GM23338 (cell line): ENCODE measurements around the gene ECHDC3. TPM values are rescaled to one million over a fixed set of nuclear protein-coding genes. Genes with fewer than 3 reads are reported as not detected.

Experiments used
- ATAC-seq: fragments of 200-7000 bp; cut with Tn5 transposase; 3 replicates; pipeline ENCODE4 v1.9.1; 2020
- DNase-seq: peaks from one replicate; pipeline ENCODE4 v3.0.0-alpha.2; 2015; ENCODE audit warnings: low spot score
- H2AFZ ChIP-seq: fragments of 200-600 bp; sonication (generic); 2 replicates; pipeline ENCODE4 v1.8.0; 2016; ENCODE audit warnings: antibody characterized with exemption, mild to moderate bottlenecking, moderate library complexity
- H3F3A ChIP-seq: fragments of 200-600 bp; sonication (generic); replicated peaks from 2 replicates; pipeline ENCODE4 v1.8.0; 2017; ENCODE audit warnings: antibody characterized with exemption, mixed run types, low read depth
- H3K27ac ChIP-seq: fragments of 200-600 bp; sonication (generic); 2 replicates; pipeline ENCODE4 v1.6.1; 2016; ENCODE audit warnings: low read depth
- H3K27me3 ChIP-seq: fragments of 200-600 bp; sonication (generic); 2 replicates; pipeline ENCODE4 v1.8.0; 2016; ENCODE audit warnings: mild to moderate bottlenecking, mixed run types, moderate library complexity; ENCODE audit not compliant: insufficient read depth
- H3K36me3 ChIP-seq: fragments of 200-600 bp; sonication (generic); 2 replicates; pipeline ENCODE4 v1.8.0; 2016; ENCODE audit warnings: mild to moderate bottlenecking; ENCODE audit not compliant: insufficient read depth
- H3K4me1 ChIP-seq: fragments of 200-600 bp; sonication (generic); 2 replicates; pipeline ENCODE4 v1.8.0; 2016; ENCODE audit warnings: mild to moderate bottlenecking, moderate library complexity; ENCODE audit not compliant: insufficient read depth
- H3K4me2 ChIP-seq: fragments of 200-600 bp; sonication (generic); 2 replicates; pipeline ENCODE4 v1.7.1; 2017; ENCODE audit warnings: mixed run types
- H3K4me3 ChIP-seq: fragments of 200-600 bp; sonication (generic); 2 replicates; pipeline ENCODE4 v1.6.1; 2016; ENCODE audit warnings: mixed run types
- H3K79me2 ChIP-seq: fragments of 200-600 bp; sonication (generic); replicated peaks from 2 replicates; pipeline ENCODE4 v1.8.0; 2017; ENCODE audit warnings: mild to moderate bottlenecking; ENCODE audit not compliant: insufficient read depth
- H3K9me2 ChIP-seq: fragments of 200-600 bp; sonication (generic); 2 replicates; pipeline ENCODE4 v1.8.0; 2017; ENCODE audit not compliant: insufficient read depth
- H4K20me1 ChIP-seq: fragments of 200-600 bp; sonication (generic); replicated peaks from 2 replicates; pipeline ENCODE4 v1.8.0; 2017; ENCODE audit warnings: mild to moderate bottlenecking; ENCODE audit not compliant: insufficient read depth
- H3K27ac Mint-ChIP-seq: 2 replicates; pipeline ENCODE4 v1.8.0; 2020; ENCODE audit warnings: inconsistent platforms, mild to moderate bottlenecking, moderate library complexity, mixed read lengths
- H3K27me3 Mint-ChIP-seq: 3 replicates; pipeline ENCODE4 v1.8.0; 2022; ENCODE audit warnings: low read depth, mild to moderate bottlenecking, moderate library complexity, mixed read lengths, inconsistent platforms; ENCODE audit not compliant: insufficient read depth, poor library complexity
- H3K36me3 Mint-ChIP-seq: 3 replicates; pipeline ENCODE4 v1.8.0; 2021; ENCODE audit warnings: low read depth, mild to moderate bottlenecking, inconsistent platforms, moderate library complexity, mixed read lengths
- H3K4me1 Mint-ChIP-seq: 3 replicates; pipeline ENCODE4 v1.8.0; 2020; ENCODE audit warnings: mild to moderate bottlenecking, inconsistent platforms, mixed read lengths
- H3K4me3 Mint-ChIP-seq: 3 replicates; pipeline ENCODE4 v1.8.0; 2021; ENCODE audit warnings: moderate library complexity, mild to moderate bottlenecking, inconsistent platforms, mixed read lengths
- H3K9me3 Mint-ChIP-seq: 3 replicates; pipeline ENCODE4 v1.8.0; 2020; ENCODE audit warnings: moderate library complexity, mild to moderate bottlenecking, inconsistent platforms, mixed read lengths
- CREB1 ChIP-seq: fragments of 250-450 bp; sonication (Bioruptor Pico); IDR thresholded peaks from 2 replicates; pipeline ENCODE4 v1.5.0; 2020; ENCODE audit warnings: low read depth, mild to moderate bottlenecking, moderate library complexity
- EZH2 ChIP-seq: fragments of 200-600 bp; sonication (generic); IDR thresholded peaks from one replicate; pipeline ENCODE4 v1.8.0; 2017; ENCODE audit warnings: antibody characterized with exemption, mild to moderate bottlenecking, low read depth; ENCODE audit not compliant: unreplicated experiment
- JUNB ChIP-seq: IDR thresholded peaks from one replicate; pipeline ENCODE4 v1.6.1; 2016; ENCODE audit warnings: antibody characterized with exemption; ENCODE audit not compliant: unreplicated experiment
- POLR2AphosphoS5 ChIP-seq: IDR thresholded peaks from 2 replicates; pipeline ENCODE4 v1.6.1; 2016; ENCODE audit warnings: antibody characterized with exemption, low read depth
- STAT1 ChIP-seq: IDR thresholded peaks from one replicate; pipeline ENCODE4 v1.6.1; 2016; ENCODE audit warnings: antibody characterized with exemption; ENCODE audit not compliant: unreplicated experiment
- ZNF331 ChIP-seq: fragments of 250-450 bp; sonication (Bioruptor Pico); IDR thresholded peaks from 2 replicates; pipeline ENCODE4 v1.5.0; 2020; ENCODE audit warnings: low read depth, mild to moderate bottlenecking, moderate library complexity
- polyA plus RNA-seq: library from polyadenylated mRNA; unstranded; fragments of >200 nt; fragmentation: Nextera tagmentation; extraction: Ambion mirVana; gene quantifications from 2 replicates; pipeline ENCODE4 v1.2.1, GENCODE V29; 2016
- total RNA-seq: library from RNA; depleted of rRNA; stranded (reverse); fragments of >200 nt; shearing (Covaris generic); gene quantifications from 2 replicates; pipeline ENCODE4 v1.2.3, GENCODE V29; 2014
- TF ChIP-seq, protein P1 (sequence below): IDR thresholded peaks from 2 replicates; pipeline ENCODE4 v1.6.1; 2016; ENCODE audit warnings: antibody characterized with exemption
- TF ChIP-seq, protein P2 (sequence below): IDR thresholded peaks from one replicate; pipeline ENCODE4 v1.6.1; 2018; ENCODE audit warnings: antibody characterized with exemption; ENCODE audit not compliant: unreplicated experiment
- TF ChIP-seq, protein P3 (sequence below), 2 experiments: fragments of 200-600 bp in 1 of 2; sonication (generic) in 1 of 2; conservative IDR thresholded peaks; 2 replicates each; pipeline versions ENCODE4 v1.5.1 to v1.6.1; 2016 to 2017; ENCODE audit warnings: antibody characterized with exemption in 2 of 2, low read depth in 2 of 2, mild to moderate bottlenecking in 2 of 2, moderate library complexity in 1 of 2

The ECHDC3 gene
- total and polyA plus RNA-seq, 2 experiments from 2014 or later, result 16.3 to 50.1 TPM

- DNase-seq (no peak), ATAC-seq (no peak)
- Histone ChIP-seq H3K27ac (no peak overlapping the region), H2AFZ (0 out of 2 replicates have a peak overlapping the region, but pooled peaks have one; percentile 74), H3K4me3 (no peak overlapping the region), H3K79me2 (no peaks in the 10 kb centered on the region), H3K36me3 (no peaks in the 10 kb centered on the region), H4K20me1 (no peaks in the 10 kb centered on the region), H3K9me2 (no peaks in the 10 kb centered on the region; the same call in 1 of the 2 replicates), H3K27me3 (no peaks in the 10 kb centered on the region), H3K4me2 (no peak overlapping the region), H3K4me1 (no peaks in the 10 kb centered on the region), H3F3A (no peaks in the 10 kb centered on the region)
- no peak for TF ChIP-seq POLR2AphosphoS5
- TF ChIP-seq, protein P1, sequence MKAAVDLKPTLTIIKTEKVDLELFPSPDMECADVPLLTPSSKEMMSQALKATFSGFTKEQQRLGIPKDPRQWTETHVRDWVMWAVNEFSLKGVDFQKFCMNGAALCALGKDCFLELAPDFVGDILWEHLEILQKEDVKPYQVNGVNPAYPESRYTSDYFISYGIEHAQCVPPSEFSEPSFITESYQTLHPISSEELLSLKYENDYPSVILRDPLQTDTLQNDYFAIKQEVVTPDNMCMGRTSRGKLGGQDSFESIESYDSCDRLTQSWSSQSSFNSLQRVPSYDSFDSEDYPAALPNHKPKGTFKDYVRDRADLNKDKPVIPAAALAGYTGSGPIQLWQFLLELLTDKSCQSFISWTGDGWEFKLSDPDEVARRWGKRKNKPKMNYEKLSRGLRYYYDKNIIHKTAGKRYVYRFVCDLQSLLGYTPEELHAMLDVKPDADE, result no peak
- no peak for TF ChIP-seq ZNF331
- no peak for TF ChIP-seq STAT1
- no peak for TF ChIP-seq CREB1 (CRISPR knock-in tag)
- no peak for TF ChIP-seq EZH2
- TF ChIP-seq JUNB, result no peak
- TF ChIP-seq, protein P2, sequence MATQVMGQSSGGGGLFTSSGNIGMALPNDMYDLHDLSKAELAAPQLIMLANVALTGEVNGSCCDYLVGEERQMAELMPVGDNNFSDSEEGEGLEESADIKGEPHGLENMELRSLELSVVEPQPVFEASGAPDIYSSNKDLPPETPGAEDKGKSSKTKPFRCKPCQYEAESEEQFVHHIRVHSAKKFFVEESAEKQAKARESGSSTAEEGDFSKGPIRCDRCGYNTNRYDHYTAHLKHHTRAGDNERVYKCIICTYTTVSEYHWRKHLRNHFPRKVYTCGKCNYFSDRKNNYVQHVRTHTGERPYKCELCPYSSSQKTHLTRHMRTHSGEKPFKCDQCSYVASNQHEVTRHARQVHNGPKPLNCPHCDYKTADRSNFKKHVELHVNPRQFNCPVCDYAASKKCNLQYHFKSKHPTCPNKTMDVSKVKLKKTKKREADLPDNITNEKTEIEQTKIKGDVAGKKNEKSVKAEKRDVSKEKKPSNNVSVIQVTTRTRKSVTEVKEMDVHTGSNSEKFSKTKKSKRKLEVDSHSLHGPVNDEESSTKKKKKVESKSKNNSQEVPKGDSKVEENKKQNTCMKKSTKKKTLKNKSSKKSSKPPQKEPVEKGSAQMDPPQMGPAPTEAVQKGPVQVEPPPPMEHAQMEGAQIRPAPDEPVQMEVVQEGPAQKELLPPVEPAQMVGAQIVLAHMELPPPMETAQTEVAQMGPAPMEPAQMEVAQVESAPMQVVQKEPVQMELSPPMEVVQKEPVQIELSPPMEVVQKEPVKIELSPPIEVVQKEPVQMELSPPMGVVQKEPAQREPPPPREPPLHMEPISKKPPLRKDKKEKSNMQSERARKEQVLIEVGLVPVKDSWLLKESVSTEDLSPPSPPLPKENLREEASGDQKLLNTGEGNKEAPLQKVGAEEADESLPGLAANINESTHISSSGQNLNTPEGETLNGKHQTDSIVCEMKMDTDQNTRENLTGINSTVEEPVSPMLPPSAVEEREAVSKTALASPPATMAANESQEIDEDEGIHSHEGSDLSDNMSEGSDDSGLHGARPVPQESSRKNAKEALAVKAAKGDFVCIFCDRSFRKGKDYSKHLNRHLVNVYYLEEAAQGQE, result no peak
- TF ChIP-seq, protein P3, sequence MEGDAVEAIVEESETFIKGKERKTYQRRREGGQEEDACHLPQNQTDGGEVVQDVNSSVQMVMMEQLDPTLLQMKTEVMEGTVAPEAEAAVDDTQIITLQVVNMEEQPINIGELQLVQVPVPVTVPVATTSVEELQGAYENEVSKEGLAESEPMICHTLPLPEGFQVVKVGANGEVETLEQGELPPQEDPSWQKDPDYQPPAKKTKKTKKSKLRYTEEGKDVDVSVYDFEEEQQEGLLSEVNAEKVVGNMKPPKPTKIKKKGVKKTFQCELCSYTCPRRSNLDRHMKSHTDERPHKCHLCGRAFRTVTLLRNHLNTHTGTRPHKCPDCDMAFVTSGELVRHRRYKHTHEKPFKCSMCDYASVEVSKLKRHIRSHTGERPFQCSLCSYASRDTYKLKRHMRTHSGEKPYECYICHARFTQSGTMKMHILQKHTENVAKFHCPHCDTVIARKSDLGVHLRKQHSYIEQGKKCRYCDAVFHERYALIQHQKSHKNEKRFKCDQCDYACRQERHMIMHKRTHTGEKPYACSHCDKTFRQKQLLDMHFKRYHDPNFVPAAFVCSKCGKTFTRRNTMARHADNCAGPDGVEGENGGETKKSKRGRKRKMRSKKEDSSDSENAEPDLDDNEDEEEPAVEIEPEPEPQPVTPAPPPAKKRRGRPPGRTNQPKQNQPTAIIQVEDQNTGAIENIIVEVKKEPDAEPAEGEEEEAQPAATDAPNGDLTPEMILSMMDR (conservative IDR thresholded peaks at IDR 0.05; ENCODE audit: low read depth in 2 of 2), result no peak
- no peak overlapping the region for H3K4me3 Mint-ChIP-seq
- H3K27ac Mint-ChIP-seq, result no peak overlapping the region
- no peaks in the 10 kb centered on the region for H3K4me1 Mint-ChIP-seq
- no peaks in the 10 kb centered on the region for H3K36me3 Mint-ChIP-seq
- H3K27me3 Mint-ChIP-seq, result peaks cover 3% of the 10 kb centered on the region
- no peaks in the 10 kb centered on the region; the same call in 2 of the 3 replicates for H3K9me3 Mint-ChIP-seq
These were observed 36.5 kb upstream of the ECHDC3 start for GRCh38 chr10:11705722-11706121.
